Measurements from ENCODE around the gene SYCE3.

SYCE3 gene

GRCh38 chr22:50531962-50532674, 30.6 kb downstream of the SYCE3 start:
- no peaks in the 10 kb centered on the region for H3K27me3 ChIP-seq (replicated peaks; ENCODE audit: control insufficient read depth, insufficient read depth, low read length)
- peak; percentile 67 for DNase-seq (ENCODE audit: extremely low read depth, insufficient read length)

GRCh38 chr22:50531546-50531961, 31.2 kb downstream of the SYCE3 start:
- TF ChIP-seq CTCF (IDR thresholded peaks at IDR 0.05; ENCODE audit: insufficient read depth, low read length, poor library complexity, severe bottlenecking): no peak
- H3K27me3 ChIP-seq (replicated peaks; ENCODE audit: control insufficient read depth, insufficient read depth, low read length): no peaks in the 10 kb centered on the region
- H3K36me3 ChIP-seq (ENCODE audit: control insufficient read depth, insufficient read depth, low read length): no peaks in the 10 kb centered on the region
- peak; percentile 92 for DNase-seq (ENCODE audit: extremely low read depth, insufficient read length)
- peak overlapping the region; percentile 90 for H3K4me3 ChIP-seq (replicated peaks; ENCODE audit: low read depth, low read length)

More at GRCh38 chr22:50531962-50532674, 30.6 kb downstream of the SYCE3 start:
- Histone ChIP-seq H3K4me3 (replicated peaks; ENCODE audit: low read depth, low read length) (peak overlapping the region; percentile 90), H3K36me3 (ENCODE audit: control insufficient read depth, insufficient read depth, low read length) (no peaks in the 10 kb centered on the region)
- TF ChIP-seq CTCF (IDR thresholded peaks at IDR 0.05; ENCODE audit: insufficient read depth, low read length, poor library complexity, severe bottlenecking): no peak

GRCh38 chr22:50530877-50531545, 31.7 kb downstream of the SYCE3 start:
- TF ChIP-seq CTCF (IDR thresholded peaks at IDR 0.05; ENCODE audit: insufficient read depth, low read length, poor library complexity, severe bottlenecking): no peak
- Histone ChIP-seq H3K36me3 (ENCODE audit: control insufficient read depth, insufficient read depth, low read length) (no peaks in the 10 kb centered on the region), H3K4me3 (replicated peaks; ENCODE audit: low read depth, low read length) (peak overlapping the region; percentile 90), H3K27me3 (replicated peaks; ENCODE audit: control insufficient read depth, insufficient read depth, low read length) (no peaks in the 10 kb centered on the region)
- peak; percentile 91 for DNase-seq (ENCODE audit: extremely low read depth, insufficient read length)

- TF ChIP-seq CTCF (IDR thresholded peaks at IDR 0.05; ENCODE audit: insufficient read depth, low read length, poor library complexity, severe bottlenecking): no peak
- Histone ChIP-seq H3K36me3 (ENCODE audit: control insufficient read depth, insufficient read depth, low read length) (no peaks in the 10 kb centered on the region), H3K4me3 (replicated peaks; ENCODE audit: low read depth, low read length) (peak overlapping the region; percentile 90), H3K27me3 (replicated peaks; ENCODE audit: control insufficient read depth, insufficient read depth, low read length) (no peaks in the 10 kb centered on the region)
- DNase-seq (ENCODE audit: extremely low read depth, insufficient read length): no peak
Measured at GRCh38 chr22:50530580-50530876, 32.2 kb downstream of the SYCE3 start.

- H3K4me3 ChIP-seq (replicated peaks; ENCODE audit: low read depth, low read length): peak within 1 kb of the TSS; percentile 90
- DNase-seq (ENCODE audit: extremely low read depth, insufficient read length): peak; percentile 89
- no peaks in the 10 kb centered on the region for H3K36me3 ChIP-seq (ENCODE audit: control insufficient read depth, insufficient read depth, low read length)
- H3K27me3 ChIP-seq (replicated peaks; ENCODE audit: control insufficient read depth, insufficient read depth, low read length): no peaks in the 10 kb centered on the region
- no peak for TF ChIP-seq CTCF (IDR thresholded peaks at IDR 0.05; ENCODE audit: insufficient read depth, low read length, poor library complexity, severe bottlenecking)
Measured at GRCh38 chr22:50529897-50530579, 32.7 kb downstream of the SYCE3 start, which contains the start of gene TYMP. Gene TYMP, minus strand, starts transcription at chr22:50530012. Its CDS starts 303 bp downstream, at chr22:50529709.

Measured in GM06990 (cell line).